22Rv1 (cell line): ENCODE data around the gene OR4E2.

Experiments
- H3K27ac ChIP-seq: fragments of 450-650 bp; 2 replicates; pipeline ENCODE4 v1.5.1; 2017
- CTCF ChIP-seq: fragments of 450-650 bp; IDR thresholded peaks from 2 replicates; pipeline ENCODE4 v1.5.1; 2017; ENCODE audit warnings: mild to moderate bottlenecking
- ZFX ChIP-seq: fragments of 450-650 bp; IDR thresholded peaks from 2 replicates; pipeline ENCODE4 v1.6.1; 2017; ENCODE audit warnings: antibody characterized with exemption, borderline replicate concordance

The OR4E2 gene

GRCh38 chr14:21634840-21635239 lies 18.8 kb upstream of the OR4E2 start, which contains the start of gene OR10G2:
OR10G2 (minus strand) TSS chr14:21634940; CDS start chr14:21634842, 98 bp downstream.
- H3K27ac ChIP-seq, result no peak within 1 kb of the TSS
- TF ChIP-seq ZFX (no peak), CTCF (no peak)

GRCh38 chr14:21642683-21643082 lies 11.0 kb upstream of the OR4E2 start:
- no peak overlapping the region for H3K27ac ChIP-seq
- TF ChIP-seq ZFX, result no peak

- TF ChIP-seq ZFX (no peak), CTCF (no peak)
- no peak overlapping the region for H3K27ac ChIP-seq
Observed at GRCh38 chr14:21643407-21643806, 10.2 kb upstream of the OR4E2 start.

GRCh38 chr14:21647380-21647779 lies 6.3 kb upstream of the OR4E2 start:
- TF ChIP-seq ZFX (no peak), CTCF (no peak)
- H3K27ac ChIP-seq, result no peak overlapping the region

GRCh38 chr14:21652209-21652808 lies 1.3 kb upstream of the OR4E2 start:
- TF ChIP-seq CTCF, result no peak
- no peak for TF ChIP-seq ZFX
- H3K27ac ChIP-seq, result no peak overlapping the region

GRCh38 chr14:21654215-21654614 lies 580 bp downstream of the OR4E2 start:
- no peak overlapping the region for H3K27ac ChIP-seq
- TF ChIP-seq CTCF, result no peak

GRCh38 chr14:21656980-21657379 lies 3.3 kb downstream of the OR4E2 start:
- H3K27ac ChIP-seq, result no peak overlapping the region
- TF ChIP-seq CTCF (no peak), ZFX (no peak)

GRCh38 chr14:21668377-21668776 lies 14.7 kb downstream of the OR4E2 start:
- TF ChIP-seq ZFX, result no peak
- TF ChIP-seq CTCF, result no peak
- no peak overlapping the region for H3K27ac ChIP-seq
